Cerebellar nuclear complex (tissue), 1 donor: Measurements from ENCODE around the gene ALLC.

Source experiments
- DNase-seq, 2 experiments: peaks; one replicate each; lab custom pipeline; 2025; lab: John Stamatoyannopoulos, UW

Gene ALLC

GRCh38 chr2:3677436-3677835, 19.4 kb downstream of the ALLC start:
- DNase-seq, result no peak

- DNase-seq, result no peak
Observed at GRCh38 chr2:3678212-3678611, 20.2 kb downstream of the ALLC start.

- no peak for DNase-seq
Observed at GRCh38 chr2:3679180-3679579, 21.2 kb downstream of the ALLC start.

- DNase-seq, result no peak
Observed at GRCh38 chr2:3679616-3680393, 21.8 kb downstream of the ALLC start.

GRCh38 chr2:3680548-3681345, 22.7 kb downstream of the ALLC start:
- no peak for DNase-seq

GRCh38 chr2:3681625-3682024, 23.6 kb downstream of the ALLC start:
- no peak for DNase-seq

- no peak for DNase-seq
Observed at GRCh38 chr2:3682811-3683210, 24.8 kb downstream of the ALLC start.

GRCh38 chr2:3683748-3684454, 25.9 kb downstream of the ALLC start:
- no peak for DNase-seq

- DNase-seq, result no peak
Observed at GRCh38 chr2:3689998-3690748, 32.2 kb downstream of the ALLC start.

GRCh38 chr2:3692375-3692774, 34.4 kb downstream of the ALLC start:
- no peak for DNase-seq

GRCh38 chr2:3696545-3696944, 38.5 kb downstream of the ALLC start:
- no peak for DNase-seq

GRCh38 chr2:3701071-3701470, 43.1 kb downstream of the ALLC start:
- DNase-seq, result no peak

- DNase-seq, result no peak
Observed at GRCh38 chr2:3703236-3703756, 45.3 kb downstream of the ALLC start, which contains the start of gene DCDC2C. Gene DCDC2C, plus strand, starts transcription at chr2:3703575. Its CDS starts 177 bp downstream, at chr2:3703752.

GRCh38 chr2:3703757-3704355, 45.9 kb downstream of the ALLC start:
- no peak for DNase-seq

- no peak for DNase-seq
Observed at GRCh38 chr2:3704692-3705091, 46.7 kb downstream of the ALLC start.

GRCh38 chr2:3705782-3706181, 47.8 kb downstream of the ALLC start:
- DNase-seq, result no peak

- no peak for DNase-seq
Observed at GRCh38 chr2:3706892-3707291, 48.9 kb downstream of the ALLC start.

GRCh38 chr2:3708576-3708975, 50.6 kb downstream of the ALLC start:
- DNase-seq, result no peak

GRCh38 chr2:3709225-3709624, 51.2 kb downstream of the ALLC start:
- no peak for DNase-seq

- no peak for DNase-seq
Observed at GRCh38 chr2:3712424-3712823, 54.4 kb downstream of the ALLC start.

- no peak for DNase-seq
Observed at GRCh38 chr2:3712831-3713503, 55.0 kb downstream of the ALLC start.
